Measurements from ENCODE around the gene LRAT.

The LRAT gene

GRCh38 chr4:154736770-154737169 lies 7.0 kb upstream of the LRAT start:
- Histone ChIP-seq H3K23ac (ENCODE audit: low read length) (no peak overlapping the region), H3K4me3 (ENCODE audit: low read depth, low read length) (no peak overlapping the region), H4K91ac (ENCODE audit: low read depth, low read length) (no peak overlapping the region), H3K27me3 (ENCODE audit: insufficient read depth, low read length) (peaks cover 13% of the 10 kb centered on the region), H3K36me3 (ENCODE audit: control insufficient read depth in 1 of 2, insufficient read depth in 2 of 2, low read length in 2 of 2) (no peaks in the 10 kb centered on the region), H3K18ac (ENCODE audit: low read length) (no peak overlapping the region), H3K9me3 (ENCODE audit: insufficient read depth, low read depth, low read length) (no peaks in the 10 kb centered on the region), H3K9ac (ENCODE audit: low read length) (no peak overlapping the region), H3K27ac (ENCODE audit: low read depth, low read length) (no peak overlapping the region), H2AK5ac (ENCODE audit: low read length) (no peak overlapping the region), H3K4me2 (ENCODE audit: low read length) (no peak overlapping the region), H4K12ac (ENCODE audit: low read depth, low read length) (no peak overlapping the region), H2BK5ac (ENCODE audit: low read depth, low read length, poor library complexity) (no peak overlapping the region), H2AFZ (ENCODE audit: insufficient read depth, low read length, poor library complexity) (no peak overlapping the region), H3K14ac (ENCODE audit: low read length) (no peak overlapping the region), H3K79me2 (ENCODE audit: control insufficient read depth, insufficient read depth, low read length, poor library complexity) (no peaks in the 10 kb centered on the region), H3K79me1 (ENCODE audit: low read length) (no peaks in the 10 kb centered on the region), H2BK12ac (ENCODE audit: low read length) (no peak overlapping the region), H2BK120ac (ENCODE audit: insufficient read depth, low read length, poor library complexity) (no peak overlapping the region), H3K4me1 (ENCODE audit: control insufficient read depth in 1 of 2, insufficient read depth in 2 of 2, low read length in 2 of 2) (peaks cover 0 to 3% of the 10 kb centered on the region in 2 experiments), H4K8ac (ENCODE audit: low read depth, low read length) (no peak overlapping the region), H3K4ac (ENCODE audit: low read depth, low read length) (no peak overlapping the region)
- DNase-seq, result no peak
- no CpG with 5 or more reads among the region's 1 CpG for WGBS (ENCODE audit: extremely low coverage, insufficient coverage, insufficient read length)

GRCh38 chr4:154738426-154738825 lies 5.4 kb upstream of the LRAT start:
- H2BK12ac ChIP-seq (ENCODE audit: low read length), result no peak overlapping the region
- no peak overlapping the region for H3K14ac ChIP-seq (ENCODE audit: low read length)
- no peak overlapping the region for H3K4ac ChIP-seq (ENCODE audit: low read depth, low read length)
- no peak overlapping the region for H2BK5ac ChIP-seq (ENCODE audit: low read depth, low read length, poor library complexity)
- no peak overlapping the region for H4K91ac ChIP-seq (ENCODE audit: low read depth, low read length)
- no peaks in the 10 kb centered on the region for H3K9me3 ChIP-seq (ENCODE audit: insufficient read depth, low read depth, low read length)
- H4K8ac ChIP-seq (ENCODE audit: low read depth, low read length), result no peak overlapping the region
- no peak overlapping the region for H2AK5ac ChIP-seq (ENCODE audit: low read length)
- H3K27me3 ChIP-seq (ENCODE audit: insufficient read depth, low read length), result peaks cover 28% of the 10 kb centered on the region
- H2AFZ ChIP-seq (ENCODE audit: insufficient read depth, low read length, poor library complexity), result no peak overlapping the region
- H3K27ac ChIP-seq (ENCODE audit: low read depth, low read length), result no peak overlapping the region
- H3K79me1 ChIP-seq (ENCODE audit: low read length), result no peaks in the 10 kb centered on the region
- no CpG with 5 or more reads among the region's 2 CpGs for WGBS (ENCODE audit: extremely low coverage, insufficient coverage, insufficient read length)
- H4K12ac ChIP-seq (ENCODE audit: low read depth, low read length), result no peak overlapping the region
- H3K4me3 ChIP-seq (ENCODE audit: low read depth, low read length), result no peak overlapping the region
- no peak overlapping the region for H3K23ac ChIP-seq (ENCODE audit: low read length)
- DNase-seq, result no peak
- H3K4me1 ChIP-seq (ENCODE audit: control insufficient read depth in 1 of 2, insufficient read depth in 2 of 2, low read length in 2 of 2), result peaks cover under 1 to 6% of the 10 kb centered on the region in 2 experiments
- H2BK120ac ChIP-seq (ENCODE audit: insufficient read depth, low read length, poor library complexity), result no peak overlapping the region
- no peak overlapping the region for H3K18ac ChIP-seq (ENCODE audit: low read length)
- H3K9ac ChIP-seq (ENCODE audit: low read length), result no peak overlapping the region
- no peaks in the 10 kb centered on the region for H3K79me2 ChIP-seq (ENCODE audit: control insufficient read depth, insufficient read depth, low read length, poor library complexity)
- H3K4me2 ChIP-seq (ENCODE audit: low read length), result no peak overlapping the region
- no peaks in the 10 kb centered on the region for H3K36me3 ChIP-seq (ENCODE audit: control insufficient read depth in 1 of 2, insufficient read depth in 2 of 2, low read length in 2 of 2)

GRCh38 chr4:154739111-154739510 lies 4.7 kb upstream of the LRAT start:
- Histone ChIP-seq H3K9ac (ENCODE audit: low read length) (no peak overlapping the region), H3K4me2 (ENCODE audit: low read length) (no peak overlapping the region), H4K91ac (ENCODE audit: low read depth, low read length) (no peak overlapping the region), H3K79me1 (ENCODE audit: low read length) (no peaks in the 10 kb centered on the region), H2AFZ (ENCODE audit: insufficient read depth, low read length, poor library complexity) (no peak overlapping the region), H3K18ac (ENCODE audit: low read length) (no peak overlapping the region), H2BK5ac (ENCODE audit: low read depth, low read length, poor library complexity) (no peak overlapping the region), H4K8ac (ENCODE audit: low read depth, low read length) (no peak overlapping the region), H4K12ac (ENCODE audit: low read depth, low read length) (no peak overlapping the region), H3K14ac (ENCODE audit: low read length) (no peak overlapping the region), H3K9me3 (ENCODE audit: insufficient read depth, low read depth, low read length) (peaks cover 3% of the 10 kb centered on the region), H3K27me3 (ENCODE audit: insufficient read depth, low read length) (peaks cover 35% of the 10 kb centered on the region), H2BK12ac (ENCODE audit: low read length) (no peak overlapping the region), H2AK5ac (ENCODE audit: low read length) (no peak overlapping the region), H3K27ac (ENCODE audit: low read depth, low read length) (no peak overlapping the region), H3K23ac (ENCODE audit: low read length) (no peak overlapping the region), H3K4me1 (ENCODE audit: control insufficient read depth in 1 of 2, insufficient read depth in 2 of 2, low read length in 2 of 2) (peaks cover 5 to 8% of the 10 kb centered on the region in 2 experiments), H3K36me3 (ENCODE audit: control insufficient read depth in 1 of 2, insufficient read depth in 2 of 2, low read length in 2 of 2) (no peaks in the 10 kb centered on the region), H3K4me3 (ENCODE audit: low read depth, low read length) (no peak overlapping the region), H2BK120ac (ENCODE audit: insufficient read depth, low read length, poor library complexity) (no peak overlapping the region), H3K79me2 (ENCODE audit: control insufficient read depth, insufficient read depth, low read length, poor library complexity) (no peaks in the 10 kb centered on the region), H3K4ac (ENCODE audit: low read depth, low read length) (no peak overlapping the region)
- DNase-seq, result no peak

GRCh38 chr4:154740462-154740861 lies 3.3 kb upstream of the LRAT start:
- H3K79me2 ChIP-seq (ENCODE audit: control insufficient read depth, insufficient read depth, low read length, poor library complexity), result no peaks in the 10 kb centered on the region
- H3K23ac ChIP-seq (ENCODE audit: low read length), result no peak overlapping the region
- no peak overlapping the region for H3K18ac ChIP-seq (ENCODE audit: low read length)
- H3K36me3 ChIP-seq (ENCODE audit: control insufficient read depth in 1 of 2, insufficient read depth in 2 of 2, low read length in 2 of 2), result no peaks in the 10 kb centered on the region
- H3K27ac ChIP-seq (ENCODE audit: low read depth, low read length), result no peak overlapping the region
- no peak overlapping the region for H3K4ac ChIP-seq (ENCODE audit: low read depth, low read length)
- WGBS (ENCODE audit: extremely low coverage, insufficient coverage, insufficient read length), result no CpG with 5 or more reads among the region's 24 CpGs
- H3K79me1 ChIP-seq (ENCODE audit: low read length), result no peaks in the 10 kb centered on the region
- H2BK5ac ChIP-seq (ENCODE audit: low read depth, low read length, poor library complexity), result no peak overlapping the region
- H3K4me2 ChIP-seq (ENCODE audit: low read length), result no peak overlapping the region
- no peak overlapping the region for H2BK12ac ChIP-seq (ENCODE audit: low read length)
- peaks cover 8% of the 10 kb centered on the region in 2 experiments for H3K4me1 ChIP-seq (ENCODE audit: control insufficient read depth in 1 of 2, insufficient read depth in 2 of 2, low read length in 2 of 2)
- H3K9ac ChIP-seq (ENCODE audit: low read length), result no peak overlapping the region
- no peak overlapping the region for H4K12ac ChIP-seq (ENCODE audit: low read depth, low read length)
- peaks cover 5% of the 10 kb centered on the region for H3K9me3 ChIP-seq (ENCODE audit: insufficient read depth, low read depth, low read length)
- no peak overlapping the region for H2BK120ac ChIP-seq (ENCODE audit: insufficient read depth, low read length, poor library complexity)
- H4K8ac ChIP-seq (ENCODE audit: low read depth, low read length), result no peak overlapping the region
- no peak overlapping the region for H2AFZ ChIP-seq (ENCODE audit: insufficient read depth, low read length, poor library complexity)
- no peak overlapping the region for H3K14ac ChIP-seq (ENCODE audit: low read length)
- peak in 1 of 2 donors; percentile 5 for DNase-seq
- H4K91ac ChIP-seq (ENCODE audit: low read depth, low read length), result no peak overlapping the region
- no peak overlapping the region for H3K4me3 ChIP-seq (ENCODE audit: low read depth, low read length)
- H3K27me3 ChIP-seq (ENCODE audit: insufficient read depth, low read length), result peaks cover 45% of the 10 kb centered on the region
- no peak overlapping the region for H2AK5ac ChIP-seq (ENCODE audit: low read length)

Data from trophoblast cell (in vitro differentiated cells and primary cell).